Esophagus squamous epithelium (tissue), 5 donors: ENCODE data around the gene EVI5. TPM values are rescaled to one million over a fixed set of nuclear protein-coding genes. Genes with fewer than 3 reads are reported as not detected.

ENCODE experiments used
- DNase-seq: peaks from one replicate; lab custom pipeline; 2025; lab: John Stamatoyannopoulos, UW
- H3K27ac ChIP-seq, 4 donors: fragments of 200-600 bp; sonication (generic); one replicate each; pipeline ENCODE4 v1.5.1; 2016 to 2019; ENCODE audit warnings: mild to moderate bottlenecking in 1 of 4
- H3K27me3 ChIP-seq, 4 donors: fragments of 200-600 bp; sonication (generic); 1 replicate in 3 of 4; 2 replicates in 1 of 4; pipeline versions ENCODE4 v1.5.1 to v1.6.0; 2017 to 2021; ENCODE audit warnings: antibody characterized with exemption in 1 of 4
- H3K36me3 ChIP-seq, 3 donors: fragments of 200-600 bp; sonication (generic); one replicate each; pipeline ENCODE4 v1.5.1; 2016 to 2019
- H3K4me1 ChIP-seq, 3 donors: fragments of 200-600 bp; sonication (generic); one replicate each; pipeline ENCODE4 v1.5.1; 2017 to 2019
- H3K4me3 ChIP-seq, 4 donors: fragments of 200-600 bp; sonication (generic); 1 replicate in 3 of 4; 2 replicates in 1 of 4; pipeline ENCODE4 v1.5.1; 2016 to 2019; ENCODE audit warnings: mild to moderate bottlenecking in 2 of 4, moderate library complexity in 1 of 4
- H3K9me3 ChIP-seq, 3 donors: fragments of 200-600 bp; sonication (generic); one replicate each; pipeline ENCODE4 v1.5.1; 2016 to 2019
- POLR2A ChIP-seq, 4 donors: fragments of 450-650 bp; IDR thresholded peaks; one replicate each; pipeline ENCODE4 v1.6.1; 2017; ENCODE audit warnings: antibody characterized with exemption in 4 of 4, mild to moderate bottlenecking in 4 of 4, moderate library complexity in 3 of 4
- WGBS, 2 donors: methylation state at CpG; one replicate each; pipeline ENCODE4 v1.1.5; 2018; 5-methylcytosine and 5-hydroxymethylcytosine counted together
- intact Hi-C: fragments of 100-400 bp; cut with DNase I; formaldehyde crosslinking; loops from one replicate; pipeline ENCODE4 v1.15.0; 2022
- total RNA-seq, 4 donors: library from RNA; depleted of rRNA; stranded (reverse); fragments of >200 nt; gene quantifications; one replicate each; pipeline ENCODE4 v1.1.0, GENCODE V29; 2016
- TF ChIP-seq, protein P1 (sequence below), 6 experiments: fragments of 450-650 bp in 4 of 6; fragments of 200-600 bp in 2 of 6; sonication (generic) in 2 of 6; IDR thresholded peaks; one replicate each; pipeline ENCODE4 v1.5.1; 2016 to 2019; ENCODE audit warnings: antibody characterized with exemption in 6 of 6, mild to moderate bottlenecking in 4 of 6, moderate library complexity in 4 of 6
- donor health status: DM: yes; HTN: yes; CAD: no.

EVI5 gene
- total RNA-seq, 4 donors from 2014 or later: 5.1 to 23.7 (median 9.0) TPM

DNA sequence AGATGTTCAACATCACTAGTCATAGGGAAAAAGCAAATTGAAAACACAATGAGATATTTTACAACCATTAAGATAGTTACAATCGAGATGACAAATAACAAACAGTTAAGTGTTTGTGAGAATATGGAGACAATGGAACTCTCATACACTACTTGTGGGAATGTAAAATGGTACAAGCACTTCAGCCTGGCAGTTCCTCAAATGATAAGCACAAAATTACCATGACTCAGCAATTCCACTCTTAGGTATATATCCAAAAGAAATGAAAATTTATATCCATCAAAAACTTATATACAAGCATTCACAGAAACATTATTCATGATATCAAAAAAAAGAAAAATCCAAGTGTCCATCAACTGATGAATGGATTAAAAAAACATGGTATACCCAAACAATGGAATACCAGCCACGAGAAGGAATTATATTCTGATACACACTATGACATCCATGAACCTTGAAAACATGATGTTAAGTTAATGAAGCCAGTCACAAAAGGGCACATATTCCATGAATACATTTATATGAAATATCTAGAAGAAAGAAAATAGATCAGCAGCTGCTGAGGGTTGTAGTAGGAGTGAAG is 76.4 kb downstream of the EVI5 start:
- intact Hi-C loops: no loop called here
- Histone ChIP-seq H3K4me3 (no peak overlapping the region), H3K9me3 (no peaks in the 10 kb centered on the region), H3K27me3 (no peaks in the 10 kb centered on the region), H3K27ac (no peak overlapping the region), H3K4me1 (no peaks in the 10 kb centered on the region), H3K36me3 (peaks cover 0 to 1% (median 0%) of the 10 kb centered on the region in 3 donors)
- no peak for TF ChIP-seq POLR2A (IDR thresholded peaks at IDR 0.05)
- TF ChIP-seq, protein P1, sequence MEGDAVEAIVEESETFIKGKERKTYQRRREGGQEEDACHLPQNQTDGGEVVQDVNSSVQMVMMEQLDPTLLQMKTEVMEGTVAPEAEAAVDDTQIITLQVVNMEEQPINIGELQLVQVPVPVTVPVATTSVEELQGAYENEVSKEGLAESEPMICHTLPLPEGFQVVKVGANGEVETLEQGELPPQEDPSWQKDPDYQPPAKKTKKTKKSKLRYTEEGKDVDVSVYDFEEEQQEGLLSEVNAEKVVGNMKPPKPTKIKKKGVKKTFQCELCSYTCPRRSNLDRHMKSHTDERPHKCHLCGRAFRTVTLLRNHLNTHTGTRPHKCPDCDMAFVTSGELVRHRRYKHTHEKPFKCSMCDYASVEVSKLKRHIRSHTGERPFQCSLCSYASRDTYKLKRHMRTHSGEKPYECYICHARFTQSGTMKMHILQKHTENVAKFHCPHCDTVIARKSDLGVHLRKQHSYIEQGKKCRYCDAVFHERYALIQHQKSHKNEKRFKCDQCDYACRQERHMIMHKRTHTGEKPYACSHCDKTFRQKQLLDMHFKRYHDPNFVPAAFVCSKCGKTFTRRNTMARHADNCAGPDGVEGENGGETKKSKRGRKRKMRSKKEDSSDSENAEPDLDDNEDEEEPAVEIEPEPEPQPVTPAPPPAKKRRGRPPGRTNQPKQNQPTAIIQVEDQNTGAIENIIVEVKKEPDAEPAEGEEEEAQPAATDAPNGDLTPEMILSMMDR (IDR thresholded peaks at IDR 0.05): no peak
- DNase-seq: no peak
- 75 to 78% methylated on average over 2 of the region's 2 CpGs for whole genome bisulfite sequencing, 2 donors

DNA sequence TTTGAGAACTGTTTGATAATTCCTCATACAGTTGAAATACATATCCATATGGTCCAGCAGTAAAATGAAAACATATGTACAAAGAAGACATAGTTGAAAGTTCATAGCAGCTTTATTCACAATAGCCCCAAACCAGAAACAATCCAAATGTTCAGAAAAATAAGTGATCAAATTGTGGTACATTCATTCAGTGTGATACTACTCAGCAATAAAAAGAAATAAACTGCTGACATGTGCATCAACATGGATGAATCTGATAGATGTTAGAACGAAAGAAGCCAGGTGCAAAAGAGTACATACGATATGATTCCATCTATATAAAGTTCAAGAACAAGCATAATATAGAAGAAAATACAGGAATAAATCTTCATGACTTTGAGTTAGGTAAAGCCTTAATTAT is 77.2 kb downstream of the EVI5 start:
- H3K9me3 ChIP-seq: no peaks in the 10 kb centered on the region
- TF ChIP-seq POLR2A (IDR thresholded peaks at IDR 0.05): no peak
- TF ChIP-seq, protein P1 (IDR thresholded peaks at IDR 0.05): no peak
- H3K27ac ChIP-seq: no peak overlapping the region
- 94 to 98% methylated on average over 2 of the region's 2 CpGs for WGBS, 2 donors
- intact Hi-C loops: no loop called here
- H3K4me1 ChIP-seq: no peaks in the 10 kb centered on the region
- H3K27me3 ChIP-seq: no peaks in the 10 kb centered on the region
- H3K4me3 ChIP-seq: no peak overlapping the region
- H3K36me3 ChIP-seq: peaks cover 0 to 9% (median 0%) of the 10 kb centered on the region in 3 donors
- DNase-seq: no peak

DNA sequence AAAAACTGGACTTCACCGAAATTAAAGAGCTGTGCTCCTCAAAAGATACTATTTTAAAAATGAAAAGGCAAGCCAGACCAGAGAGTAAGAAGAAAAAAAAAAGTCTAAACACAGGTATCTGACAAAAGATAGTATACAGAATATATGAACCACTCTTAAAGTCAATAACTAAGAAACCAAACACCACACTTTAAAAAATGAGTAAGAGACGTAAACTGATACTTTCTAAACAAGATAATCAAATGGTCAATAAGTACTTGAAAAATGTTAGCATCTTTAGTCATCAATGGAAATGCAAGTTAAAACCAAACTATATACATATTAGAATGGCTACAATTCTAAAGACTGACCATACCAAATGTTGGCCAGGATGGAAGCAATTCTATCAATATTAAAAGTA is 77.6 kb downstream of the EVI5 start:
- Histone ChIP-seq H3K36me3 (peaks cover 0 to 11% (median 0%) of the 10 kb centered on the region in 3 donors), H3K27ac (no peak overlapping the region), H3K27me3 (no peaks in the 10 kb centered on the region), H3K4me3 (no peak overlapping the region), H3K9me3 (no peaks in the 10 kb centered on the region), H3K4me1 (no peaks in the 10 kb centered on the region)
- DNase-seq: no peak
- TF ChIP-seq, protein P1 (IDR thresholded peaks at IDR 0.05): no peak
- no peak for TF ChIP-seq POLR2A (IDR thresholded peaks at IDR 0.05)
- intact Hi-C loops: no loop called here
- WGBS, 2 donors: 92 to 93% methylated on average over 2 of the region's 2 CpGs

DNA sequence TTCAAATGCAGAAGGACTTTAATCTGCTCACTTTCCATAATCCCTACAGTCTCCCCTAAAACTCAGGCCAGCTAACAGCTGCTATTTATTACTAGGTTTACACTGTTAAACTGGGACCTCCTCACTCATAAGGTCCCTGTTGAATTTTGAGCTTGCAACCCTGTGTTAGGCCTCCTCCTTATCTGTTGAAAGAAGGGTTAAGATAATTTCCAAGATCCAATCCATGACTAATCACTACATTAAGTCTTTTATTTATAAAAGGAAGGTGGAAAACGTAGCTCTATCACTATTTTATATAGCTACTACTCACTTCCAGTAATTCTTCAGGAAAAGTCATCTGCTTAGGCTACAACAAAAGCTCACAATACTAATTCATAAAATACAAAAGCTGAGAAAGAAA is 79.5 kb downstream of the EVI5 start:
- Histone ChIP-seq H3K4me1 (no peaks in the 10 kb centered on the region), H3K9me3 (no peaks in the 10 kb centered on the region), H3K36me3 (peaks cover 0 to 11% (median 0%) of the 10 kb centered on the region in 3 donors), H3K27me3 (no peaks in the 10 kb centered on the region), H3K4me3 (no peak overlapping the region), H3K27ac (no peak overlapping the region)
- WGBS, 2 donors: 8 to 33% methylated on average over 1 of the region's 1 CpG
- no peak for TF ChIP-seq POLR2A (IDR thresholded peaks at IDR 0.05)
- TF ChIP-seq, protein P1 (IDR thresholded peaks at IDR 0.05): no peak
- no peak for DNase-seq
- intact Hi-C loops: no loop called here

DNA sequence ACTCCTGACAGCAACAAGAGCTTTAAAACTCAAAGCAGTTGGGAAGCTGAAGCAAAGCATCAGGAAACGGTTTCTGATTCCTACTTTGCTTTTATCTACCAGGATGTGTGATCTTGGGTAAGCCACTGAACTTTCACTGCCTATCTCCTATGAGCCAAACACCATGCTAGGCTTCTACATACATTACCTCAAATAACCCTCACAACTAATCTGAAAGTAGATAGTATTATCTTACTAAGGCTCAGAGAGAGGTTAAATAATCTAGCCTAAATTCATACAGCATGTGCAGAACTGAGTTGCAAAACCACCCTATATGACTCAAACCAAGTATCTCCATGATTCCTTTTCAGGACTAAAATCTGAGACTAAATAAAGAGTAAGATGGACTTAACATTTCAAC is 83.8 kb downstream of the EVI5 start:
- intact Hi-C loops: no loop called here
- no peak for DNase-seq
- H3K4me3 ChIP-seq: no peak overlapping the region
- 58 to 70% methylated on average over 1 of the region's 1 CpG for WGBS, 2 donors
- H3K9me3 ChIP-seq: no peaks in the 10 kb centered on the region
- no peak overlapping the region for H3K27ac ChIP-seq
- H3K4me1 ChIP-seq: no peaks in the 10 kb centered on the region
- no peaks in the 10 kb centered on the region for H3K27me3 ChIP-seq
- H3K36me3 ChIP-seq: peaks cover 0 to 27% (median 0%) of the 10 kb centered on the region in 3 donors
- TF ChIP-seq POLR2A (IDR thresholded peaks at IDR 0.05): no peak
- TF ChIP-seq, protein P1 (IDR thresholded peaks at IDR 0.05): no peak
